ENCODE results near the gene MED26.

- no peak for TF ChIP-seq POLR2A (IDR thresholded peaks at IDR 0.05)
- no peak for TF ChIP-seq CTCF (IDR thresholded peaks at IDR 0.05)
Observed at GRCh38 chr19:16671652-16672274, 43.8 kb upstream of the MED26 start.
